ELR (cell line): ENCODE results near the gene TMEM123.
"Not testable (repeated sequence)": the region's sequence is repeated elsewhere in the genome, so short reads cannot be mapped to it uniquely, and the experiment has no call there.

Experiments
- DNase-seq: peaks from one replicate; pipeline ENCODE4 v3.0.0-alpha.2; 2015; ENCODE audit warnings: low read depth

Gene TMEM123

DNA sequence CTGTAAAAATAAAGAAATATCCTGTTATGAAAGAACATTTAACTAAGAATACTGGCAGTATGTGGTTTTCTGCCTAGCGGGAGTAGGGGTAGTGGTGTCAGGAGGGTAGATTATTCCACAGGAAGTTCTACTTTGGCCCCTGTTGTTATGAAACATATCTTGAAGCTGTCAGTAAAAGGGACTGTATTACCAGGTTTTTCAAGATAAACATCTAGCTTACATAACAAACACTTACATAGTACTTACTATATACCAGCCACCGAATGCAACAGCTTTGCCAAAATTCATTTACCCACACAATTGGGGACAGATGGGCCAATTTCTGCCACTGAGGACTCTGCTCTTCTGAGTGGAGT, 3.7 kb downstream of the TMEM123 start:
- no peak for DNase-seq

GRCh38 chr11:102447941-102448868, 4.4 kb downstream of the TMEM123 start:
- DNase-seq: no peak

DNA sequence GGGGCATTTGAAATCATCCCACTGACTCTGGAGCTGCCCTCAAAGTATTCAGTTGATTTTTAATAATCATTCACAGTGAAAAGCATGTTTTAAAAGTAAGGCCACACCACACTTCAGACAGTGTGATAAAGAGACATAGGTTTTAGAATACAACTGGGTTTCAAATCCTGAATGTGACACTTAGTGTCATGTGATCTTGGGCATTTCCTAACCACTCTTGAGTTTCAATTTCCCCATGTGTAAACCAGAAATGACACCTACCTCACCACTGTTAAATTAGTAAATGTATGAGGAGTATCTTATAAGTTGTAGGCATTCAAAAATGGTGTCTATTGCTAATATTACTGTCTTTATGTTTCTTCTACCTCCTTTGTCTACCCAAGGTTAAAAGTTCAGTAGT, 5.4 kb downstream of the TMEM123 start:
- no peak for DNase-seq

GRCh38 chr11:102446606-102447005, 6.0 kb downstream of the TMEM123 start:
- DNase-seq: peak; percentile 94

DNA sequence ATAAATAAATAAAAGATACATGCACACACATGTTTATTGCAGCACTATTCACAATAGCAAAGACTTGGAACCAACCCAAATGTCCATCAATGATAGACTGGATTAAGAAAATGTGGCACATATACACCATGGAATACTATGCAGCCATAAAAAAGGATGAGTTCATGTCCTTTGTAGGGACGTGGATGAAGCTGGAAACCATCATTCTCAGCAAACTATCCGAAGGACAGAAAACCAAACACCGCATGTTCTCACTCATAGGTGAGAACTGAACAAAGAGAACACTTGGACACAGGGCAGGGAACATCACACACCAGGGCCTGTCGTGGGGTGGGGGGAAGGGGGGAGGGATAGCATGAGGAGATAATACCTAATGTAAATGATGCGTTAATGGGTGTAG, 7.9 kb downstream of the TMEM123 start:
- DNase-seq: not testable (repeated sequence)

DNA sequence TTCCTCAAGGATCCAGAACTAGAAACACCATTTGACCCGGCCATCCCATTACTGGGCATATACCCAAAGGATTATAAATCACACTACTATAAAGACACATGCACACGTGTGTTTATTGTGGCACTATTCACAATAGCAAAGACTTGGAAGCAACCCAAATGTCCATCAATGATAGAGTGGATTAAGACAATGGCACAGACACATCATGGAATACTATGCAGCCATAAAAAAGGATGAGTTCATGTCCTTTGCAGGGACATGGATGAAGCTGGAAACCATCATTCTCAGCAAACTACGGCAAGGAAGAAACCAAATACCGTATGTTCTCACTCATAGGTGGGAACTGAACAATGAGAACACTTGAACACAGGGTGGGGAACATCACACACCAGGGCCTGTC, 8.4 kb downstream of the TMEM123 start:
- not testable (repeated sequence) for DNase-seq

GRCh38 chr11:102439063-102439363, 13.6 kb downstream of the TMEM123 start:
- not testable (repeated sequence) for DNase-seq

- DNase-seq: peak; percentile 34
Observed at GRCh38 chr11:102438311-102439062, 14.1 kb downstream of the TMEM123 start.

- no peak for DNase-seq
Observed at GRCh38 chr11:102437727-102438126, 14.8 kb downstream of the TMEM123 start.

- peak; percentile 58 for DNase-seq
Observed at GRCh38 chr11:102436976-102437375, 15.6 kb downstream of the TMEM123 start.

DNA sequence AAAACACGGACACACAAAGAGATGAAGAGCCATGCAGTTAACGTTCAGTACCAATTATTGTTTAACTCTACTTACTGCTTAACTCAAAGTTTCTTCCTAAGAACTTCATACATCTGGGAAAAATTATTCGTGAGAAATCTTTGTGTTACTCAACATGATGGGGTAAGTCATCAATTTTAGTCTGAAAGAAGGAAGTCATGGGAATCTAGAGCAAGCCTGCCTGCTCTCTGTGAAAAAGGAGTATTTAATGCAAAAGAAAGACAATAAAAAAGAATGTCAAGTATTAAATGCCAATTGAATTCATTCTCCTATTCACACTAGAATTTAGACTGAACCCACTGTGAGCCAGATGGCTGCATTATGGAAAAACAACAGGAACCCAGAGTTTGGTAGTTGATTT, 16.0 kb downstream of the TMEM123 start:
- DNase-seq: peak; percentile 55

- no peak for DNase-seq
Observed at GRCh38 chr11:102435688-102436087, 16.9 kb downstream of the TMEM123 start.

DNA sequence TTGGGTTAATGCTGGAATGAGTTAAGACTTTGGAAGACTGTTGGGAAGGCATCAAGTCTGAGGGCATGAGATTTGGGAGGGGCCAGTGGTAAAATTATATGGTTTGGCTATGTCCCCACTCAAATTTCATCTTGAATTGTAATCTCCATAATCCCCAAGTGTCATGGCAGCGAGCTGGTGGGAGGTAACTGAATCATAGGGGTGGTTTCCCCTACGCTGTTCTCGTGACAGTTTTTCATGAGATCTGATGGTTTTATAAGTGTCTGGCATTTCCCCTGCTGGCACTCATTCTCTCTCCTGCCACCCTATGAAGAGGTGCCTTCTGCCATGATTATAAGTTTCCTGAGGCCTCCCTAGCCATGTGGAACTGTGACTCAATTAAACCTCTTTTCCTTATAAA, 19.0 kb downstream of the TMEM123 start:
- DNase-seq: not testable (repeated sequence)

DNA sequence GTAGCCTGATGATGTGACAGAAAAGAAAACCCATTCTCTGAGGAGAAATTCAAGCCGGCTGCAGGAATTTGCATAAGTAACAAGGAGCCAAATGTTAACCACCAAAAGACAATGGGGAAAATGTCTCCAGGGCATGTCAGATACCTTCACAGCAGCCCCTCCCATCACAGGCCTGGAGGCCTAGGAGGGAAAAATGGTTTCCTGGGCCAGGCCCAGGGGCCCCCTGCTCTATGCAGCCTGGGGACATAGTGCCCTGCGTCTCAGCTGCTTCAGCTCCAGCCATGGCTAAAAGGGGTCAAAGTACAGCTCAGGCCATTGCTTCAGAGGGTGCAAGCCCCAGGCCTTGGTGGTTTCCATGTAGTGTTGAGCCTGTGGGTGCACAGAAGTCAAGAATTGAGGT, 20.0 kb downstream of the TMEM123 start:
- DNase-seq: not testable (repeated sequence)

GRCh38 chr11:102431404-102431803, 21.2 kb downstream of the TMEM123 start:
- no peak for DNase-seq

- DNase-seq: peak; percentile 40
Observed at GRCh38 chr11:102430158-102430836, 22.3 kb downstream of the TMEM123 start.

DNA sequence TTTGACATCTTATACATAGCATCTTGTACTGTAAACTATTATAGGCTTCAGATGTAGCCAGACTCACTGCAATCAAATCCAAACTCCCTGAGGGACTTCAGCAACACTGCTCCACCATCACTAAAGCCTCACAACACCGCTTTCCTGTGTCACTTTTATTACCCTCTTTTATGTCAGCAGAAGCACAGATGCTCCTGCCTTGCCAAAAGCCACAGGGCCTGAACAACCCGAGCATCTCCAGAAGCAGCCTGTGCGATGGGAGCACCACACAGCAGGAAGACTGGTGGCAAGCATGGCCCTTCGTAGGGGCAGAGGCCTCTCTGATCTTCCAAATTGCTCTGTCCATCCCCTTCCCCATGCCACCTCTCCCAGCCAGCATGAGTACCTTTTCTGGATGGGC, 22.9 kb downstream of the TMEM123 start:
- DNase-seq: no peak

- DNase-seq: no peak
Observed at GRCh38 chr11:102429226-102429625, 23.3 kb downstream of the TMEM123 start.

DNA sequence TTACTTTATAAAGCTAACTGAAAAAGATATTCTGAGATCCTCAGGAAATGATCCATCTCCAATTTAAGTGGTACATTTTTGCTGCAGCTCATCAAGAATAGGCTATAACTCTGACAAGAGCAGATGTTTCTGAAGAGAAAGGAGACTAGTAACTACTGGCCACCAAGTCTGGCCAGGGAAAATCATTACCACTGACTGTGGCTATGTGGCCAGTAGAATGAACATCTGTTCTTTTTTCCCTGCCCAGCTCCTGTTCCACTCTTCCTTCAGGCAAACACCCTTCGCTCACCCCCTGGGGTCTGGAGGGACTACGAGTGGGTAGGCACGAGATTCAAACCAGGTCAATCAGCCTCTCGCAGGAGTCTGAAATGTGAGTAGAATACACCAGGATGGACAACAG, 23.9 kb downstream of the TMEM123 start:
- no peak for DNase-seq

DNA sequence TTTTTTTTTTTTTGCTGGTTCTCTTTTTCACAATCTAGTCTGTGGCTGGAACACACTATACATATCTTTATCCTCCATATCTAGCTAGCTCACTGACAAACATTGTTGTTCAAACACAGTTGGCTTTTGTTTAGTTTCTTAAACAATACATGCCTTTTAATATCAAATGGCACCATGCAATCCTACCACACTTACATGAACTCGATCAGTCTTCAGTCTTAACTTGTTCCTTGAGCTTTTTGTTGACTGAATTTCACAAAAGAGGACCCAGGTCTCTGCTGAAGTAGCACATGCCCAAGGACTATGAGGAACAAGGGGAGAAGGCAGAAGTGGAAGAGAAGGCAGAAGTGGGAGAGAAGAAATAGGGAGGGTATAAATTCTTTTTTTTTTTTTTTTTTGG, 25.5 kb downstream of the TMEM123 start:
- DNase-seq: no peak

DNA sequence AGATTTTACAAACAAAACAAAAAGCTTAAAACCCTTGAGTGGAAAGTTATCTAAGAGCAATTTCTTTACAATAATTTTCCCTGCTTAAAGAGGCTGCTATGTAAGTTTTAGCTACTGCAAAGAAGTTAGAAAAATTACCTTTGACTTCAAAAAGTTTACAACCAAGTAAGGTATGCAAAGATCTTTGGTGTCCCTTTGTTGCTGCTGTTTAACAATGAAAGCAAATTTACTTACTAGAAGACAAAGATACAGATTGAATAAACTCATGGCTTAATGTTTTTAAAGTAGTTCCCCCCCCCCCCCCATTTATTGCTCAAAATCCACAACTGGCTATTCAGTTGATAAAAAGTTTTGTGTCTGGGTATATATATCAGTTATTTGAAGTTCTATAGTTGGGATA, 26.0 kb downstream of the TMEM123 start:
- DNase-seq: no peak

DNA sequence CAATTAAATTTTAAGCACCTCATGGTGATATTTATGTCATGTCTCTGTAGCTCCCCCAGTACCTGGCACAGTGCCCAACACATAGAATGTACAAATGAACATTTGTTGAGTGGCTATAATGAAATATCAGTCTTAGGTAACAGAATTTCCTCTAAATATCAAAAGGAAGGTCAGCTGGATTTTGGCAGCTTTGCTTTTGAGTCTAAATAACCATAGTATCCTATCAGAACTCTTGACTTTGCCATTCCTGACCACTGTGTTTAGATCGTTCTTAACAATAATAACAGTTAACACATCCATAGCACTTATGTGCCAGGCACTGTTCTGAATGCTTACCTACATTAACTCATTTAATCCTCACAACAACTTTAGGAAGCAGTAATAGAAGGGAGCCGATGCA, 26.6 kb downstream of the TMEM123 start:
- DNase-seq: no peak

GRCh38 chr11:102423936-102424335, 28.6 kb downstream of the TMEM123 start:
- DNase-seq: no peak
